NCI-H82 treated with DMSO at 0.1 percent for 48 hours (cell line): Measurements from ENCODE around the gene COL23A1.
"Not testable (repeated sequence)": the region's sequence is repeated elsewhere in the genome, so short reads cannot be mapped to it uniquely, and the experiment has no call there.

Experiments
- DNase-seq: peaks from one replicate; lab custom pipeline; 2025; ENCODE audit not compliant: unreplicated experiment; lab: John Stamatoyannopoulos, UW

Gene COL23A1

GRCh38 chr5:178312880-178313282 lies 277.3 kb downstream of the COL23A1 start:
- no peak for DNase-seq

- DNase-seq: no peak
Measured at GRCh38 chr5:178310130-178310865, 279.9 kb downstream of the COL23A1 start.

- no peak for DNase-seq
Measured at GRCh38 chr5:178309271-178310013, 280.8 kb downstream of the COL23A1 start.

- DNase-seq: no peak
Measured at GRCh38 chr5:178308541-178309092, 281.6 kb downstream of the COL23A1 start.

- DNase-seq: no peak
Measured at GRCh38 chr5:178307267-178308045, 282.7 kb downstream of the COL23A1 start.

GRCh38 chr5:178306430-178307225 lies 283.6 kb downstream of the COL23A1 start:
- no peak for DNase-seq

GRCh38 chr5:178305801-178306200 lies 284.4 kb downstream of the COL23A1 start:
- DNase-seq: no peak

- DNase-seq: no peak
Measured at GRCh38 chr5:178304761-178305645, 285.2 kb downstream of the COL23A1 start.

GRCh38 chr5:178304016-178304415 lies 286.2 kb downstream of the COL23A1 start:
- DNase-seq: no peak

GRCh38 chr5:178302321-178302720 lies 287.9 kb downstream of the COL23A1 start:
- not testable (repeated sequence) for DNase-seq

GRCh38 chr5:178301641-178302040 lies 288.6 kb downstream of the COL23A1 start:
- no peak for DNase-seq

- DNase-seq: no peak
Measured at GRCh38 chr5:178298283-178298807, 291.8 kb downstream of the COL23A1 start.

- no peak for DNase-seq
Measured at GRCh38 chr5:178297751-178298150, 292.4 kb downstream of the COL23A1 start.

GRCh38 chr5:178296066-178296465 lies 294.1 kb downstream of the COL23A1 start:
- DNase-seq: no peak

GRCh38 chr5:178295589-178295988 lies 294.6 kb downstream of the COL23A1 start:
- DNase-seq: no peak

- DNase-seq: no peak
Measured at GRCh38 chr5:178293815-178294214, 296.4 kb downstream of the COL23A1 start.

GRCh38 chr5:178293400-178293799 lies 296.8 kb downstream of the COL23A1 start:
- no peak for DNase-seq

- DNase-seq: no peak
Measured at GRCh38 chr5:178292826-178293205, 297.4 kb downstream of the COL23A1 start.
